Astrocyte (in vitro differentiated cells and primary cell): Measurements from ENCODE around the gene RIC1. TPM values are rescaled to one million over a fixed set of nuclear protein-coding genes. Genes with fewer than 3 reads are reported as not detected.

ENCODE experiments used
- DNase-seq: peaks from one replicate; pipeline ENCODE4 v3.0.0-alpha.2; 2010; ENCODE audit warnings: low read depth
- FAIRE-seq: peaks from 2 replicates; lab custom pipeline; 2011; peaks lifted over from hg19 to GRCh38; lab: Jason Lieb, UNC
- H2AFZ ChIP-seq: 2 replicates; pipeline ENCODE4 v1.6.0; 2012; ENCODE audit warnings: low read depth, low read length, inconsistent platforms
- H3K27ac ChIP-seq: 2 replicates; pipeline ENCODE4 v1.5.1; 2011; ENCODE audit warnings: low read depth, low read length, inconsistent platforms
- H3K27me3 ChIP-seq: 2 replicates; pipeline ENCODE4 v1.6.0; 2011; ENCODE audit warnings: low read length, inconsistent platforms; ENCODE audit not compliant: insufficient read depth
- H3K36me3 ChIP-seq: 2 replicates; pipeline ENCODE4 v1.5.1; 2011; ENCODE audit warnings: low read length, inconsistent platforms; ENCODE audit not compliant: insufficient read depth
- H3K4me1 ChIP-seq: 2 replicates; pipeline ENCODE4 v1.5.1; 2011; ENCODE audit warnings: low read length, inconsistent platforms; ENCODE audit not compliant: insufficient read depth
- H3K4me2 ChIP-seq: 2 replicates; pipeline ENCODE4 v1.6.0; 2012; ENCODE audit warnings: low read length, inconsistent platforms
- H3K4me3 ChIP-seq: 2 replicates; pipeline ENCODE4 v1.5.1; 2011; ENCODE audit warnings: low read depth, mild to moderate bottlenecking, low read length, inconsistent platforms; ENCODE audit not compliant: insufficient read depth
- H3K79me2 ChIP-seq: 2 replicates; pipeline ENCODE4 v1.6.0; 2012; ENCODE audit warnings: mild to moderate bottlenecking, low read length, inconsistent platforms; ENCODE audit not compliant: insufficient read depth
- H3K9ac ChIP-seq: 2 replicates; pipeline ENCODE4 v1.6.0; 2012; ENCODE audit warnings: mild to moderate bottlenecking, low read length, inconsistent platforms
- H3K9me3 ChIP-seq: 2 replicates; pipeline ENCODE4 v1.5.1; 2012; ENCODE audit warnings: low read depth, mild to moderate bottlenecking, low read length, inconsistent platforms; ENCODE audit not compliant: insufficient read depth
- H4K20me1 ChIP-seq: 2 replicates; pipeline ENCODE4 v1.6.0; 2012; ENCODE audit warnings: low read length, inconsistent platforms; ENCODE audit not compliant: insufficient read depth
- H3K27ac Mint-ChIP-seq: one replicate; pipeline ENCODE4 v1.8.0; 2021; ENCODE audit warnings: mild to moderate bottlenecking, mixed read lengths; ENCODE audit not compliant: unreplicated experiment
- H3K27me3 Mint-ChIP-seq: one replicate; pipeline ENCODE4 v1.8.0; 2021; ENCODE audit warnings: low read depth, mixed read lengths; ENCODE audit not compliant: unreplicated experiment
- H3K36me3 Mint-ChIP-seq: one replicate; pipeline ENCODE4 v1.8.0; 2021; ENCODE audit warnings: low read depth, mixed read lengths; ENCODE audit not compliant: unreplicated experiment
- H3K4me1 Mint-ChIP-seq: one replicate; pipeline ENCODE4 v1.8.0; 2021; ENCODE audit warnings: low read depth, mixed read lengths; ENCODE audit not compliant: unreplicated experiment
- H3K4me3 Mint-ChIP-seq: one replicate; pipeline ENCODE4 v1.8.0; 2021; ENCODE audit warnings: mild to moderate bottlenecking, moderate library complexity, mixed read lengths; ENCODE audit not compliant: unreplicated experiment
- H3K9me3 Mint-ChIP-seq: one replicate; pipeline ENCODE4 v1.8.0; 2021; ENCODE audit warnings: mild to moderate bottlenecking, mixed read lengths; ENCODE audit not compliant: unreplicated experiment
- EZH2 ChIP-seq: IDR thresholded peaks from 2 replicates; pipeline ENCODE4 v1.6.1; 2012; ENCODE audit warnings: mild to moderate bottlenecking, low read length, inconsistent platforms; ENCODE audit not compliant: insufficient read depth
- total RNA-seq: library from RNA; stranded (reverse); gene quantifications from 2 replicates; pipeline ENCODE4 v1.2.1, GENCODE V29; 2021
- TF ChIP-seq, protein P1 (sequence below): IDR thresholded peaks from 2 replicates; pipeline ENCODE4 v1.5.1; 2011; ENCODE audit warnings: low read depth, mild to moderate bottlenecking, inconsistent platforms, low read length, moderate library complexity; ENCODE audit not compliant: insufficient read depth

RIC1 gene
- total RNA-seq, 1 donor from 2014 or later: 53.8 TPM

GRCh38 chr9:5748438-5748837, 119.5 kb downstream of the RIC1 start:
- Mint-ChIP-seq H3K27me3 (no peaks in the 10 kb centered on the region), H3K27ac (no peak overlapping the region), H3K36me3 (peaks cover 21% of the 10 kb centered on the region), H3K9me3 (no peaks in the 10 kb centered on the region), H3K4me1 (no peaks in the 10 kb centered on the region), H3K4me3 (no peak overlapping the region)
- Histone ChIP-seq H3K27me3 (no peaks in the 10 kb centered on the region), H3K79me2 (no peaks in the 10 kb centered on the region), H3K36me3 (peaks cover 44% of the 10 kb centered on the region), H3K27ac (no peak overlapping the region), H3K4me2 (no peak overlapping the region), H3K4me3 (no peak overlapping the region), H3K4me1 (no peaks in the 10 kb centered on the region), H2AFZ (no peak overlapping the region), H3K9ac (no peak overlapping the region), H4K20me1 (no peaks in the 10 kb centered on the region), H3K9me3 (no peaks in the 10 kb centered on the region)
- no peak for FAIRE-seq
- TF ChIP-seq, protein P1, sequence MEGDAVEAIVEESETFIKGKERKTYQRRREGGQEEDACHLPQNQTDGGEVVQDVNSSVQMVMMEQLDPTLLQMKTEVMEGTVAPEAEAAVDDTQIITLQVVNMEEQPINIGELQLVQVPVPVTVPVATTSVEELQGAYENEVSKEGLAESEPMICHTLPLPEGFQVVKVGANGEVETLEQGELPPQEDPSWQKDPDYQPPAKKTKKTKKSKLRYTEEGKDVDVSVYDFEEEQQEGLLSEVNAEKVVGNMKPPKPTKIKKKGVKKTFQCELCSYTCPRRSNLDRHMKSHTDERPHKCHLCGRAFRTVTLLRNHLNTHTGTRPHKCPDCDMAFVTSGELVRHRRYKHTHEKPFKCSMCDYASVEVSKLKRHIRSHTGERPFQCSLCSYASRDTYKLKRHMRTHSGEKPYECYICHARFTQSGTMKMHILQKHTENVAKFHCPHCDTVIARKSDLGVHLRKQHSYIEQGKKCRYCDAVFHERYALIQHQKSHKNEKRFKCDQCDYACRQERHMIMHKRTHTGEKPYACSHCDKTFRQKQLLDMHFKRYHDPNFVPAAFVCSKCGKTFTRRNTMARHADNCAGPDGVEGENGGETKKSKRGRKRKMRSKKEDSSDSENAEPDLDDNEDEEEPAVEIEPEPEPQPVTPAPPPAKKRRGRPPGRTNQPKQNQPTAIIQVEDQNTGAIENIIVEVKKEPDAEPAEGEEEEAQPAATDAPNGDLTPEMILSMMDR: no peak
- no peak for DNase-seq

GRCh38 chr9:5749306-5749705, 120.4 kb downstream of the RIC1 start:
- Mint-ChIP-seq H3K9me3 (no peaks in the 10 kb centered on the region), H3K27ac (no peak overlapping the region), H3K36me3 (peaks cover 21% of the 10 kb centered on the region), H3K4me1 (no peaks in the 10 kb centered on the region), H3K27me3 (no peaks in the 10 kb centered on the region), H3K4me3 (no peak overlapping the region)
- no peak overlapping the region for H3K4me2 ChIP-seq
- H2AFZ ChIP-seq: no peak overlapping the region
- no peaks in the 10 kb centered on the region for H3K4me1 ChIP-seq
- no peaks in the 10 kb centered on the region for H3K9me3 ChIP-seq
- H3K4me3 ChIP-seq: no peak overlapping the region
- no peaks in the 10 kb centered on the region for H3K79me2 ChIP-seq
- peaks cover 42% of the 10 kb centered on the region for H3K36me3 ChIP-seq
- no peaks in the 10 kb centered on the region for H4K20me1 ChIP-seq
- H3K9ac ChIP-seq: no peak overlapping the region
- DNase-seq: no peak
- H3K27ac ChIP-seq: no peak overlapping the region
- no peaks in the 10 kb centered on the region for H3K27me3 ChIP-seq
- TF ChIP-seq, protein P1: no peak
- no peak for TF ChIP-seq EZH2
- FAIRE-seq: no peak

- no peak for FAIRE-seq
- Histone ChIP-seq H3K4me2 (no peak overlapping the region), H3K36me3 (peaks cover 32% of the 10 kb centered on the region)
Measured at GRCh38 chr9:5750569-5750968, 121.7 kb downstream of the RIC1 start.

More at GRCh38 chr9:5750569-5750968, 121.7 kb downstream of the RIC1 start:
- no peak for TF ChIP-seq EZH2
- TF ChIP-seq, protein P1: no peak
- Histone ChIP-seq H3K9me3 (no peaks in the 10 kb centered on the region), H3K79me2 (no peaks in the 10 kb centered on the region), H3K27me3 (no peaks in the 10 kb centered on the region), H3K4me3 (no peak overlapping the region), H4K20me1 (no peaks in the 10 kb centered on the region), H3K4me1 (no peaks in the 10 kb centered on the region), H2AFZ (no peak overlapping the region), H3K27ac (no peak overlapping the region), H3K9ac (no peak overlapping the region)
- H3K4me1 Mint-ChIP-seq: no peaks in the 10 kb centered on the region
- H3K27ac Mint-ChIP-seq: no peak overlapping the region
- H3K36me3 Mint-ChIP-seq: peaks cover 17% of the 10 kb centered on the region
- no peaks in the 10 kb centered on the region for H3K9me3 Mint-ChIP-seq
- no peak overlapping the region for H3K4me3 Mint-ChIP-seq
- DNase-seq: no peak
- H3K27me3 Mint-ChIP-seq: no peaks in the 10 kb centered on the region
